Activated gamma-delta T cell treated with Interleukin-2 at 50 U/mL for 16 hours (primary cell): ENCODE measurements around the gene HECTD4.
"Not testable (repeated sequence)": the region's sequence is repeated elsewhere in the genome, so short reads cannot be mapped to it uniquely, and the experiment has no call there.

Source experiments
- DNase-seq: peaks from one replicate; pipeline ENCODE4 v3.0.0-alpha.2; 2020

Gene HECTD4

DNA sequence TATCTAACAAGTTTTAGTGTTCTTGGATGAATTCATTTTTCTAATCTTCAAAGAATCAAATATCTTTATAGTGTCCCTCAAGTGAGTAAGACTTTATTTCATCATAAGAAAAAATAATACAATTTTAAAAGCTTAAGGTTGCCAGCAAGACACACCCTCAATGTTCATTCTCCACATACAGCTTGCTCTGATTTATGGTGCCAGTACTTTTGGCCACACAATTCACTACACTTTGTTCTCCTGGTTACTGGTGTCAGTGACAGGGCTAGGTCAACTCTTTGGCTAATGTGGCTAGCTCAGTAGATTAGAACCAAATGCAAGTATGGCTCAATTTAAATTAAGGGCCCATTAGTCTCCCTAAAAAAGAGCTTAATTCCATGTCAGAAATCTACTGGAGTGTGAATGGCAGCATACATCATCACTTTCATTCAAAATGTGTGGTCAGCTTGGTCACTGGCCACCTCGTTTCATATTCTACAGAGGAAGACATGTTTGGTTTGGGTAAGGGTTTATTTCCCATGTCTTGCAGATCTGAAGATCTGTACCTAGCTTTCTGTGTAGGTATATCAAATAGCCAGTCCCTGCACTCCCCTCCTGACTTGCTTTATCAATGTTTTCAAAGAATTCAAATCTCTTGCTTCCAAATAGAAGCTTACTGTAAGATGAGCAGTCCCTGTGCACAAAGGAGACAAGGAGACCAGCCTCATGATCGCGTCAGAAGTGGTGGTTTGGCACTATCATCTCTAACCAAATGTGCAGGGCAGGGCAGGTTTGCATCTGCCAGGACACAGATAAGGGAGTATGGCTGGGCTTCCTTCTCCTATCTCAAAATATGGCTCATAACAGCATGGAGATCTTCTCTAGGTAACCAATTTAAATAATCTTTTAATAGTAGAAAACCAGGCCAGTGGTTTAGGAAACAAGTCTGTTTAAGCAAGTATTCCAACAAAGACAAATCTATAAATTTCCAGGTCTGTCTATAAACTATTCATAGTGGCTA is 31.3 kb downstream of the HECTD4 start:
- no peak for DNase-seq

DNA sequence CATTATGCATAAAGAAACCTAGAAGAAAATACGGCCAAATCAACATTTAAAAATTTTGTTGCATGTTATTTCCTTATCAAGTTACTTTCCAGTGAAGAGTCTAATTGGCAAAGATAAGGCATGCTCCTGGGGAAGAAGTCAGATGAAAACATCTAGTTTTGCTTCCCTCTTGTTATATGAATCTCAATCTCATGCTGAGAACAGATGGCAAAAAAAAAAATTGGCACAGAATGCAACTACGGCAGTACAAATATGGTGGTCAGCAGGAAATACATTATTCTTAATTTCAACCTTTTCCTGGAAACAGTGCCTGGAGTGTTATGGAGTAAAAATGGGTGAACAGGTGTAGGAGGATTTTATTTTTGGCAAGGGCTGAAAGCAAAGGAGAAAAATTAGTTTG is 32.8 kb downstream of the HECTD4 start:
- DNase-seq = no peak

DNA sequence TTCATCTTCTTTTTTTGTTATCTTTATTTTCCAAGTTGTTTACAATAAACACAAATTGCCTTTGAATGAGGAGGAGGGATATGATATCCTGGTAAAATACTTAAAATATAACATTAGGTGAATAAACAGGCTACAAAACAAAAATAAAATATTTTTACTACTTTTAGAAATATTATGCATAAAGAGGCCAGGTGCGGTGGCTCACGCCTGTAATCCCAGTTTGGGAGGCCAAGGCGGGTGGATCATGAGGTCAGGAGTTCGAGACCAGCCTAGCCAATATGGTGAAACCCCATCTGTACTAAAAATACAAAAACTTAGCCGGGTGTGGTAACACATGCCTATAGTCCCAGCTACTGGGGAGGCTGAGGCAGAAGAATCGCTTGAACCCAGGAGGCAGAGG is 33.3 kb downstream of the HECTD4 start:
- DNase-seq = not testable (repeated sequence)

DNA sequence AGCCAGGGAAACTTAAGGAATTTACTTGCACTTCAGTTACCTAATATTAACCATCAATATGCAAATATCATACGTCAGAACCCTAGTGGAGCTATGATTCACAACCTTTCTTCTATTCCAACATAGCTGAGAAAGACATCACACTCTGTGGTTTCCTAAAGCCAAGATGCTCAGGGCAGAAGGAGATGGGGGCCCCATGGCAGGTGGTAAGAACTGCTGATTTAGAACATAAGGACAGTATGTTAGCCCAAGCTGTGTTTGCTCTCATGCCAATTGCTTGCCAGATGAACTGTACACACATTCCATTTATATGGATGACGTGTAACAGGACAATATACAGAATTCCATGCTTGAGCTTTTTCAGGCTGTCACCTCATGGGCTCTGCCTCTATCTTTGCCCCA is 34.6 kb downstream of the HECTD4 start:
- no peak for DNase-seq

DNA sequence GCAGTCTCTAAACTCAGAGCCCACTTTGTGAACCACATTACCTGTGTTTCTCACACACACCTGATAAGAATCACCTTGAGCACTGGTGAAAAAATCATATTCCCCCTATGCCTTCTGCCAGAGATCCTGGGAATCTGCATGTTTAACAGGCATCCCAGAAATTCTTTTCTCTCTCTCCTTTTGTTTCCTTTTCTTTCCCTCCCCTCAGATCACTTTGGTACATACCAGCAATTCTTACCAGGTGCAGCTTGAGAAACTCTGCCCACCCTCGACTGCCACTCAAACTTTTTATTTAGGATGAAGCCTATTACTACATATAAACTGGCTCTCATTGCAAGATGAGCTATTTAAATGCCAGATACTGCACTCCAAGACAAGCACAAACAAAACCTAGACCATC is 36.0 kb downstream of the HECTD4 start:
- no peak for DNase-seq

DNA sequence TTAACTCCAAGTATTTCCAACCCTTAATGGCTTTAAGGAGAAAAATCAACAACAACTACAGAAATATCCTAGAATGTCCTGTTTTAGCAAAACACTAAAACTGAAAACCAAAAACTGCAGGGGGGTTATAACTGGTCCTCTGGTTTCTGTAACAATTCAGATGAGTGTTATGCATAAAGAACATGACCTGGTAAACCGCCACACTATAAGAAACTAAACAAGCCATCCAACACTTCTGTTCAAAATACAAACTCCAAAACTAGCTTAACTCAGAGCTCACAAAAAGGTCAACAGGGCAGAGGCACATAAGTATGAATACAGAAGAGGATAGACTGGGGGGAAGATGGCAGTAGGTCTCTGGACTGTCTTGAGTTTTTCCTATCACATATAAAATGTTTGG is 38.0 kb downstream of the HECTD4 start:
- no peak for DNase-seq

DNA sequence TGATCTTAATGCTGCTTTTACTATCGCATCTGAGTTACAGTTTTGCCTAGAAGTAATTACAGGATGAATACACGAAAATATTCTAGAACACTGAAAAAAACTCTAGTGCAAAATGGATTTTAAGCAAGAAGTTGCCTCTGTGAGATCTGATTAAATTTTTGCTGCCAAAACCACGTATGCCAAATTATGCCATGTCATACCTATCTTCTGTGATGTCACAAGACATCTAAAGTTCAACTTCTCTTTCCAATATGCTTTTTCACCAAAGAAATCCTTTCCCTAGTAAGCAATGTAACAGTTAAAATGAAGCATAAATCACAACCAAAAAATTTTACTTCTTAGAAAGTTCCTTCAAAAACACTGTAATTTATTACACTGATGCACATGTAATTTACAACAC is 39.6 kb downstream of the HECTD4 start:
- no peak for DNase-seq

DNA sequence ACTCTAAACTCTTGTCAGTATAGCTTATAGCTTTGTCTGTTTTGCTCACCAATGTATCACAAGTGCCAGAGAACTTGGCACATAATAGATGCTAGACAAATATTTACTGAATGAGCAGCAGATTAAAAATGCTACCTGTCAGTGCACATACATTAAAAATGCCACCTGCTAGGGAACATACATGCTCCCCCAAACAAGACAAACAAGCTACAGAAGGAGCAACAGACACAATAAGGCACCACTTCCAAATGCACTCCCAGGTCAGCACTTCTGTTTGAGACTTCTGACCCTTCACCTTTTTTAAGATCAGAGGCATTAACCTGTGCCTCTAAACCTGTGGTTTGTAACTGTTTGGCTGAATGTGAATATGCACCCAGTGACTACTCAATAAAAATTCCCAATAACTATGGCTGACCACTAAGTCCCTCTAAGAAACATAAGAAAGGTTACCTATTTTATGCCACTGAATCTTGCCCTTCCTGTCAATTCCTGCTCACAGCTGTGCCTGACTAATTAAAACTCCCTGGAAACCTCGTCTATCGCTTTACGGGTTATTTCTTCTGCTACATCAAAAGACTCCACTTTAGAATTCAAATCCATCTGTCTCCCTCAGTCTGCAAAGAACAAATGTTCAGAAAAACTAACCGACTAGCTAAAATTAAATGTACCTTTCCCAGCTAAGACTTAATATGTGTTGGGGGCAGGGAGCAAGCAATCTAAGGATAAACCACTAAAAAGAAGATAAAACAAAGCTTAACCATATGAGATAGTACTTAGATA is 41.0 kb downstream of the HECTD4 start:
- DNase-seq = no peak

DNA sequence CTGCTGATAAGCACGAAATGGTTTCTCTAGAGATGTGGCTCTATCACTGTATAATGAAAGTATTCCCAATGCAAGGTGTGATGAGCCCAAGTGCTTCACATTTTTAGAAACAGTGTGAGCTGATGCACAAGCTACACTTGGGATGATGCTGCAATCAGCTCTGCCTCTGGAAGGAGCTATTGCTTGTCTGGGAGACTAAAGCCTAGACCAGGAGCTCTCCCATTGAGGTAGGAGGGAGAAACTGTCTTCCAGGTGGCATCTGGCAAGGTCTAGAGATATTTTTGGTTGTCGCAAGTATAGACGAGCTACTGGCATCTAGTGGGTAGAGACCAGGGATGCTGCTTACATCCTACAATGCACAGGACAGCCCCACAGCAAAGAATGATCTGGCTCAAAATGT is 42.0 kb downstream of the HECTD4 start:
- no peak for DNase-seq

DNA sequence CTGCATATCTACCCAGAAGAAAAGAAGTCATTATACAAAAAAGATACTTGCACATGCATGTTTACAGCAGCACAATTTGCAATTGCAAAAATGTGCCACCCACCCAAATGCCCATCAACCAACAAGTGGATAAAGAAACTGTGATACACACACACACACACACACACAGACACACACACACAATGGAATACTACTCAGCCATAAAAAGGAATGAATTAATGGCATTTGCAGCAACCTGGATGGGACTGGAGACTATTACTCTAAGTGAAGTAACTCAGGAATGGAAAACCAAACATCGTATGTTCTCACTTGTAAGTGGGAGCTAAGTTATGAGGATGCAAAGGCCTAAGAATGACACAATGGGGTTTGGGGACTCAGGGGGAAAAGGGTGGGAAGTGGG is 47.2 kb downstream of the HECTD4 start:
- not testable (repeated sequence) for DNase-seq

DNA sequence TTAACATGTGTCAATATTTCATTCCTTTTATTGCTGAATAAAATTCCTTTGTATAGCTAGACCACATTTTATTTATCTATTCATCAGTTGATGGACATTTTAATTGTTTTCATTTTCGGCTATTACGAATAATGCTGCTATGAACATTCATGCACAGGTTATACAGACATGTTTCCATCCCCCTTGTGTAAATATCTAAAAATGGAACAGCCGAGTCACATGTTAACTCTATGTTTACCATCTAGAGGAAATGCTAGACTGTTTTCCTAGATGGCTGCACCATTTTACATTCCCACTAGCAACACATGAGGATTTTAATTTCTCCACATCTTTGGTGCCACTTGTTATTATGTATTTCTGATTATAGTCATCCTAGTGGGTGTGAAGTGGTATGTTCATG is 49.2 kb downstream of the HECTD4 start:
- no peak for DNase-seq

DNA sequence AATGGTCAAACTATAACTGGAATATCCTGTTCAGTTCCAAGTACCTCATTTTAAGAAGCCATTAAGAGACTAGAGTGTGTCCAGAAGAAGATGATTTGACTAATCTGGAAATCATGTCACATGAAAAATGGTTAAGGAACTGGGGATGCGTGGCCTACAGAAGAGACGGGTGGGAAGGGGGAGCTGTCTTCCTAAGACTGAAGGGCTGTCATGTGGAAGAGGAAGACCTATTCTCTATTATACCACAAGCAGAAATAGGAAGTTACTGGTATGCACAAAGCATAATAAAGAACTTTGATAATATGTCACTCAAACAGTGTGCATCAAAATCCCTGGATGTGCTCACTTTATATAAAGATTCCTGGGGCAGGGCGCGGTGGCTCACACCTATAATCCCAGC is 50.3 kb downstream of the HECTD4 start:
- no peak for DNase-seq

DNA sequence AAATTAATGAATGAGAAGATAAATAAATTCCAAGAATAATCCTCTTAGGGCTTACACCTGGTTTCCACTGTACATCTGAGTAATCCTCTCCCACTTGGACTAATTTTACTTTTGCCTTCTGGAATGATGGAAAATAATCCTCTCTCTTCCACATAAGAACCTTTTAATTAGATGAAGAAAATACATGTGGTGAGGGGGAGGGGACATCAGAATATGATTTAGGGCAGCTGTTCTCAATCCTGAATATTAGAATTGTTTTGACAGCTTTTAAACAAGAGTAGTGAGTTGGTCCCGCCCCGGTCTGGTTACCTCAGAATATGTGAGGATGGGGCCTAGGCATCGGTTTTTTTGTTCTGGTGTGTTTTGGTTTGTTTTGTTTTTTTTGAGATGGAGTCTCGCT is 51.5 kb downstream of the HECTD4 start:
- no peak for DNase-seq

DNA sequence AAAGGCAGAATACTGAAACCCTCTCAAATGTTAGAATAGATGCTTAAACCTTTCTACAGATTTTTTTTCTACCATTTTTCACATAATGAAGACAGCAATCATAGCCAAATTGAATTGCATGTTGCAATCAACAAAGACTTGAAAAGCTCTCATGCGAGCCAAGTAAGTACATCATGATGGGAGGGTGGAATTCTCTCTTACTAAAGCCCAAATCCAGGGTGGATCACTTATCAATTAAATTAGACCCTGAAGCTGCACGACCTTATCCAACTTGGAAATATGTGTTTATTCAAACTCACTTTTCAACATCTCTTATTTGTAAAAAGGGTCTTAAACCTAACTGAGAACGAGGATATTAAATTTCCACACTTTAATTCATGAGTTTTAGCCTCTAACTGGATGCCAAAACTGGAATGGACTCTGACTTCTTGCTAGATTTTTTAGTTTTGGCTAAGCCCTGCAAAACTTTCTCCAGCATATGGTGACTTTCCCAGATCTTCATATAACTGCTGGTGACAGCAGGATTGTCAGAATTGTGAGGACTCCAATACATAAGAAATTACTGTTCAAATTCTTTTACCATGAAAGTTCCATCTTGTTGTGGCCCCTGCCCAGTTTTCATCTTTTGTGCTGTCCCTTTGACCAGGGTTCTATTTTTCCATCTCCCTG is 53.6 kb downstream of the HECTD4 start:
- no peak for DNase-seq

DNA sequence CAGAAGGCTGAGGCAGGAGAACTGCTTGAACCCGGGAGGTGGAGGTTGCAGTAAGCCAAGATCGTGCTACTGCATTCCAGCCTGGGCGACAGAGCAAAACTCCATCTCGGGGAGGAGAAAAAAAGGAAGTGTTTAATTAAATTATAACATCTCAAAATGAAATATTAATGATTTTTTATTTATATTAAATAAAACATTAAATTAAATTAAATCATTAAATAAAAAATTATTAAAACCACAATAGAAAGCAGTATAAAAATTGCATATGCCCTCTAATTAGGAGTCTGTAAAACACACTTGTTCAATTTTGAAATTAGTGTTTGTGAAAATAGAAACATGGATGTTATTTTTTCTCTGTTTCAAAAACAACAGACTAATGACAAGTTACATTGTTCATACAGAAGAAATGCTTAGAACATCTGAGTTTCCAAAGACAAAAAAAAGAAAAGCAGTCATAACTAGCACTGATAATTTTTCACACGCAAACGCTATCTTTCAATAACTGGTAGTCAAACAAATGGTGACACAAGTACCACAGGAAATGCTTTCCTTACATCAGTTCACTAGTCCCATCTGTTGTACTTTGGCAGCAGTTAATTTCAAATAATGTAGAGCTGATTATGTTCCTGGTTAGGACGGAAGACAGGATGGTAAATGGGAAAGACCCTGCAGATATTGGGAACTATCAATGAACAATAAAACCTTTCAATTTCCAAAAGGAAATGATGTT is 54.9 kb downstream of the HECTD4 start:
- no peak for DNase-seq

DNA sequence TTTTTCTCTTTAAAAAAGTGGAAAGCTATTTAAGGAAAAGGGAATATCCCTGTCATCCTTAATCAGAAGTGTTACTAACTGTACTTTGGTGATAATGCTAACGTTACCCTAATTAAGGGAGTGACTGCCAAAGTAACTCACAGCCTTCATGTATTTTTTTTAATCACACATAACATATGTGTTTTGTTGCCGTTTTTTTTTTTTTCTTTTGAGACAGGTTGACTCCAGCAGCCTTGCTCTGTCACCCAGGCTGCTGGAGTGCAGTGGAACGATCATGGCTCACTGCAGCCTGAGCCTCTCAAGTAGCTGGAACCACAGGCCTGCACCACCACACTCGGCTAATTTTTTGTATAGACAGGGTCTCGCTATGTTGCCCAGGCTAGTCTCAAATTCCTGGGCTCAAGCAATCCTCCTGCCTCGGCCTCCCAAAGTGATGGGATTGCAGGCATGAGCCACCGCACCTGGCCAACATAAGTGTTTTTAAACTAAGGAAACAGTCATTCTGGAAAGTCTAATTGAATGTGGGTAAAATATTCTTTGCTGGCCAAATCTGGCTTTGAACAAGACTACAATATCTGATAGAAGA is 56.5 kb downstream of the HECTD4 start:
- no peak for DNase-seq

DNA sequence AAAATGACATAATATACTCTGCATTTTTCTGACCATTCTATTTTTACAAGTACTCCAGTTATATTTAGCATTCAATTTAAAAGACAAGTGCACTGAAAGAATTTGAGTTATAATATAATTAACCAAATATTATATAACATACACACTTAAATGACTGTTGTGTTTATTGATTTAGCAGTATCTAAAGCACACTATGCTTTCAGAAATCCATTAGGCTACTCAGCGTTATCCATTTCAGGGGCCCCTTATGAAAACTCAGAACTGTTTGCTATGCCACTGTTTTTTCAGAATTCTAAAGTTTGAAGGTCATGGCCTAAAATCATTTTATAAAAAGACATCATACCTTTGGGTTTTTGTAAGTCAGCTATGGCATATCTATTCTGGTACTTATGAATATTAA is 57.1 kb downstream of the HECTD4 start:
- DNase-seq = no peak

DNA sequence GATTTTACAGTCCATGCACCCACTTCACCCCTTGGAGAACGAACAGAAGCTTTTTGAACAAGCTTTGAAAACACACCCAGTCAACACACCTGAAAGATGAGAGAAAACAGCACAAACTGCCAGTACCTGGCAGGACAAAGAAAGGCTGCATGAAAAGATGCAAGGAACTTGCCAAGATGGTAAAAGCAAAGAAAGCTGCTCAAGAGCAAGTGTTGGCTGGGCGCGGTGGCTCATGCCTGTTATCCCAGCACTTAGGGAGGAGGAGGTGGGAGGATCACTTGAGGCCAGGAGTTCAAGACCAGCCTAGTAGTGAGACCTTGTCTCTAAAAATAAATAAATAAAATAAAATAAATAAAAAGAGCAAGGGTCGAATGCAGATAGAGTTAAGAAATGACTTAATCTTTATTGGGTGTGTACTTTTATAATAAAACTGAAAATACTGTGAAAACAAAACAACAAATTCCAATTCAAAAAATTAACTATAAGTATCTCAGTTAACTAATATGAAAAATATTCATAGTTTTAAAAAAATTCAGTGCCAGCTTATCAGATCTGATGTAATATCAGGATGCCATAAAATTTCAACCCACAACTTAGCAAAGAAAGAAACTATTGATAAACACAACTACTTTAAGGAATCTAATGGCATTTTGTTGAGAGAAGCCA is 59.2 kb downstream of the HECTD4 start:
- DNase-seq = no peak

DNA sequence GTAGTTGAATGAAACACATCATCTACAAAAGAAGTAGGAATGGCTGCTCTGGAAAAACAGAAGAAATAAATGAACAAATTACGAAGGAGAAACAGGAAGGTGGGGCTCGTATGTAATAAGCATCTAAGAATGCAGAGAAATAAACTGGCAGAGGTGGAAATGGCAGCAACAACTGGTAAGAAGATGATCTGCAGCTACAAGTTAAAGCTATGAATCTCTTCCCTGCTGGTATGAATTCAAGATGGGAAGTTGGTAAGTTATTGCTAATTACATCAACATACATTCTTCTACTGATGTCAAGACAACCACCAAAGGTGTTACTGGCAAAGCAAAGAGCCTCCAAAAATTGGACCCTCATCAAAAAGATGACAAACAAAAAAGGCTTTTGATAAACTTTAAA is 59.8 kb downstream of the HECTD4 start:
- no peak for DNase-seq

DNA sequence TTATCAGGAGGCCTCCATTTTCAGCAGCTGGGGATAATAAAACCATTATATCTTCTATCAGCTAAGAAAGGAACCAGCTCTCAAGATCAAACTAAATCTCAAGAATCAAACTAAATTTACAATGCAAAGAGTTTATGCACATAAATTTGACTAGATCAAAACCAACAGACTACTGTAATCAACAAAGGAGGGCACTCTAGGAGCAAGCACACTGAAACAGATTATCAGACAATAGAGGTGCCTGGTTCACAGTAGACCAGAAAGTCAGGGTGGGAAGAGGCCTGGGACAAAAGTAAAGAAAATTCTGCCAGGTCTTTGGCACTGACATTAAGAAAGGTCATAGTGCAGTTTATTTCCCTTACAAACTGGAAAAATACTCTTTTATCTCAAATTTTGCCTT is 61.0 kb downstream of the HECTD4 start:
- DNase-seq = no peak

DNA sequence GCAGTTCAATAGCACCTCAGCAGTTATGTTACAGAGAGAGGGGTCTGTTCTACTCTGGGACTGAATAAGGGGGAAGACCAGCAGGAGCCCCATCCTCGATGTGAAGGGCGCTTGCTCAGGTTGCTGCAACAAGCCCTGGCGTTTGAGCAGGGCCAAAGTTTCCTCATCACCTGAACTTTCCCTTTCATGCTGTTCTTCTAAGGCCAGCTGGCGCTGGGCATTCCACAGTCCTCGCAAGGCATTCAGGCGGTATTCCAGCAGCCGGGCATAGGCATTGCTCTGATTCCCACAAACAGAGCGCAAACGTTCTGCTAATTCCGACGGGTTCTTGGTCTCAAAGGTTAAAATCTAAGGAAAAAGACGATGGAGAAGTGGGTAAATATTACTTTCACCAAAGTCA is 62.8 kb downstream of the HECTD4 start:
- DNase-seq = no peak

DNA sequence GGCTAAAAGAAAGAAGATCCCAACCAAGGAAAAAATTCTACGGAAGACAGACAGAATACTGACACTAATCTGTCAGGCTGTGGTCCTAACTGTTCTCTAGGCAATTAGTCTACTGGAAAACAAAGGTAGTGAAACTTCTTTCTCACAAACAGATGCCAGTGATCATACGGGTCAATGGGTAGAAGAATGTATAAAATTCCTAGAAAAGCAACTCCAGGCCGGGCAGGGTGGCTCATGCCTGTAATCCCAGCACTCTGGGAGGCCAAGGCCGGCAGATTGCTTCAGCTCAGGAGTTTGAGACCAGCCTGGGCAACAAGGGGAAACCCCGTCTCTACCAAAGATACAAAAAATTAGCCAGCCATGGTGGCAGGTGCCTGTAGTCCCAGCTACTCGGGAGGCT is 64.8 kb downstream of the HECTD4 start:
- no peak for DNase-seq
